C4-2B (cell line): Measurements from ENCODE around the gene RHOG.
"Not testable (repeated sequence)": the region's sequence is repeated elsewhere in the genome, so short reads cannot be mapped to it uniquely, and the experiment has no call there.

ENCODE experiments used
- H3K27ac ChIP-seq: fragments of 450-650 bp; 2 replicates; pipeline ENCODE4 v1.5.1; 2017
- ZFX ChIP-seq: fragments of 450-650 bp; IDR thresholded peaks from 2 replicates; pipeline ENCODE4 v1.6.1; 2017
- TF ChIP-seq, protein P1 (sequence below): fragments of 450-650 bp; conservative IDR thresholded peaks from 2 replicates; pipeline ENCODE4 v1.5.1; 2017; ENCODE audit warnings: mild to moderate bottlenecking

The RHOG gene

DNA sequence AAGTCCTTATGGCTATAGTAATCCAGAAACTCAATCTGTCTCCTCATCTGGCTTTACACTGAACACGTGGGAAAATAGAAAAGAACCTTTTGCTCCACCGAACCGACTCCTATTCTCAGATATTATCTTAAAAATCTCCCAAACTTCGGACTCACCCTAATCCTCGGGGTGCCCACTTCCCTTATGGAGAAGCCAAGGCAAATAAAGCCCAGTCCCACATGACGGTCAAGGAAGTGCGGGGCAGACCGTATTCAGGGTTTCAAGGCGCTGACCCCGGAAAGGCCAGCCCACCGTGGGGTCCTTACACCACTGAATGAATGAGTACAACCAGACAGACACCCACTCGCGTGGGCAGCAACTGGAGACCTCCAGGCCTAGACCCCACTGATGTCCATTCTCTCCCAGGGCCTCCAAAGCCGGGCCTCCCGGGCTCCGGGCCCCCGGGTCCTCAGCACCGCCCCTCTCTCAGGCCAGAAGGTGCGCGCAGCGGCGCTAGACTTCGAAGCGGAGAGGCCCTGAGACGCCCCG, 43.9 kb downstream of the RHOG start:
- TF ChIP-seq, protein P1, sequence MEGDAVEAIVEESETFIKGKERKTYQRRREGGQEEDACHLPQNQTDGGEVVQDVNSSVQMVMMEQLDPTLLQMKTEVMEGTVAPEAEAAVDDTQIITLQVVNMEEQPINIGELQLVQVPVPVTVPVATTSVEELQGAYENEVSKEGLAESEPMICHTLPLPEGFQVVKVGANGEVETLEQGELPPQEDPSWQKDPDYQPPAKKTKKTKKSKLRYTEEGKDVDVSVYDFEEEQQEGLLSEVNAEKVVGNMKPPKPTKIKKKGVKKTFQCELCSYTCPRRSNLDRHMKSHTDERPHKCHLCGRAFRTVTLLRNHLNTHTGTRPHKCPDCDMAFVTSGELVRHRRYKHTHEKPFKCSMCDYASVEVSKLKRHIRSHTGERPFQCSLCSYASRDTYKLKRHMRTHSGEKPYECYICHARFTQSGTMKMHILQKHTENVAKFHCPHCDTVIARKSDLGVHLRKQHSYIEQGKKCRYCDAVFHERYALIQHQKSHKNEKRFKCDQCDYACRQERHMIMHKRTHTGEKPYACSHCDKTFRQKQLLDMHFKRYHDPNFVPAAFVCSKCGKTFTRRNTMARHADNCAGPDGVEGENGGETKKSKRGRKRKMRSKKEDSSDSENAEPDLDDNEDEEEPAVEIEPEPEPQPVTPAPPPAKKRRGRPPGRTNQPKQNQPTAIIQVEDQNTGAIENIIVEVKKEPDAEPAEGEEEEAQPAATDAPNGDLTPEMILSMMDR = no peak
- TF ChIP-seq ZFX = no peak
- peak overlapping the region; percentile 93 for H3K27ac ChIP-seq

GRCh38 chr11:3796346-3796745, 44.4 kb downstream of the RHOG start:
- peak overlapping the region; percentile 93 for H3K27ac ChIP-seq
- no peak for TF ChIP-seq ZFX
- TF ChIP-seq, protein P1 = no peak

DNA sequence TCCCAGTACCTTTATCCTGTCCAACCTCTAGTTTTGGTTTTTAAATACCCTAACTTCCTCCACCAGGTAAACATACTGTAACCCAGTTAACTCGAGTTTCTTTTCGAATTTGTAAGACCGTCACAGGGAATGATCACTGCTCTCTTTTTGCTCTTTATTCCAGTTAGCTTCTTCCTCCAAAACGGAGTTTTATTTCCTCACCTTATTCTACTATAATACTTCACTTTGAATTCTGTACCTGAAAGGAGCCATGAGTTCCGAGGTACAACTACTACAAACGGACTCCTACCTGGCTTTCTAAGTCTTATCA, 44.8 kb downstream of the RHOG start:
- TF ChIP-seq ZFX = no peak
- TF ChIP-seq, protein P1 = no peak
- no peak overlapping the region for H3K27ac ChIP-seq

- no peak overlapping the region for H3K27ac ChIP-seq
- TF ChIP-seq, protein P1 = no peak
Observed at GRCh38 chr11:3795131-3796001, 45.4 kb downstream of the RHOG start.

DNA sequence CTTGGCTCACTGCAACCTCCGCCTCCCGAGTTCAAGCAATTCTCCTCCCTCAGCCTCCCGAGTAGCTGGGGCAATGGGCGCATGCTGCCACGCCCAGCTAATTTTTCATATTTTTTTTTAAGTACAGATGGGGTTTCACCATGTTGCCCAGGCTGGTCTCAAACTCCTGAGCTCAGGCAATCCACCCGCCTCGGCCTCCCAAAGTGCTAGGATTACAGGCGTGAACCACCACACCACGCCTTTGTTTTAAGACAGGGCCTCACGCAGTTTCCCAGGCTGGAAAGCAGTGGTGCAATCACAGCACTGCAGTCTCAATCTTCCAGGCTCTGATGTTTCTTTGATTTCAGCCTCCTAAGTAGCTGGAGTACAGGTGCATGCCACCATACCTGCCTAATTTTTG, 46.4 kb downstream of the RHOG start:
- not testable (repeated sequence) for H3K27ac ChIP-seq

DNA sequence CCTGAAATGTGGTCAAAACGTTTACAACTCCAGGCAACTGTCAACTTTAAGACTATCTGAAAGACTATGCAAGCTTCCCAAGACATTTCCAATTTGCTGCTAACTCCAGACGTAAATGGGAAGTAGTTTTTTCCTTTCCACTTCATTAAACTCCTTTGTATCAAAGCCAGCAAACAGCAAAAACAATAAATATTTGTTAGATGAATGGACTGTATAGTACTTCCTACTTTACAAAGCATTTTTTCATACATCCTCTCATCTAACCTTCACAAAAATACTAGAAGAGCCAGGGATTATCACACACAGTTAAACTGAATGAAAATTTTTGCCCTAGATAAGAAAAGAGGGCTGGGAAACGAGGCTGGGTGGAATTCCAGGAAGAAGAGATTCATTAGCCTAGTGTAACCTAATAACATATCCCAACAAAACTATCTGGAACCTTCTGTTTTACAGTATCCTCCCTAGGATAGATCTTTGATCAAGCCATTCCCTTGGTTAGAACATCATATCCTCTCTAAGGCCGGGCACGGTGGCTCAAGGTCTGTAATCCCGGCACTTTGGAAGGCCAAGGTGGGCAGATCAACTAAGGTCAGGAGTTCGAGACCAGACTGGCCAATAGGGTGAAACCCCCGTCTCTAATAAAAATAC, 53.9 kb downstream of the RHOG start:
- no peak overlapping the region for H3K27ac ChIP-seq
- TF ChIP-seq, protein P1 = no peak
- no peak for TF ChIP-seq ZFX

DNA sequence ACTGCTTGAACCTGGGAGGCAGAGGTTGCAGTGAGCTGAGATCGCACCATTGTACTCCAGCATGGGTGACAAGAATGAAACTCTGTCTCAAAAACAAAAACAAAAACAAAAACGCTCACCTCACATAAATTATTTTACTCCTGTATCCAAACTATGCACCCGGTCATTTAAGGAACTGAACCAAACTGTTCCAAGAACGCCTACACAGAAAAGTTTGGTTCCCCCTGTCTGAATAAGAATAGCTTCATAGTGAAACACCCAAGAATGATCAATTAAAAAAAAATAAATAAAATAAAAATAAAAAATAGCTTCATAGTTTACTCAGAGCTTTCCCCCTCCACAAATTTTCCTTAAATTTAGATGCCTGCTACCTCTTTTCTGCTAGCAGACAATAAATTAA, 57.1 kb downstream of the RHOG start:
- no peak overlapping the region for H3K27ac ChIP-seq
- no peak for TF ChIP-seq ZFX
- TF ChIP-seq, protein P1 = no peak

- TF ChIP-seq ZFX = no peak
- TF ChIP-seq, protein P1 = no peak
- H3K27ac ChIP-seq = no peak overlapping the region
Observed at GRCh38 chr11:3782963-3783362, 57.8 kb downstream of the RHOG start.
